ENCODE results near the gene KIAA1671. TPM values are rescaled to one million over a fixed set of nuclear protein-coding genes. Genes with fewer than 3 reads are reported as not detected.

Gene KIAA1671
- total and polyA plus RNA-seq, 2 donors (not counting 1 experiment from before 2014, with no cell fraction given), result 0.01 to 0.02 TPM

DNA sequence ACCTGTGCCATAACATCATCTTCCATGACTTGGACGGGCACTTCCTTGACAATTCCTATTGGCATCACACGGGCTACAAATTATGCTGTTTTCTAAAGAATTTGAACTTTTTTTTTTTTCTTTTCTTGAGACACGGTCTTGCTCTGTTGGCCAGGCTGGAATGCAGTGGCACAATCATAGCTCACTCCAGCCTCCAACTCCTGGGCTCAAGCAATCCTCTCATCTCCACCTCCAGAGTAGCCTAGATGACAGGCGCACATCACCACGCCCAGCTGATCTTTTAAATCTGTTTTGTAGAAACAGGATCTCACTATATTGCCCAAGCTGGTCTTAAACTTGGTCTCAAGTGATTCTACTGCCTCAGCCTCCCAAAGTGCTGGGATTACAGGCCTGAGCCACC is 243.8 kb downstream of the KIAA1671 start:
- ChIA-PET CTCF (no interaction called here), POLR2A (no interaction called here)
- Histone ChIP-seq H3K27me3 (replicated peaks in 1 of 4; ENCODE audit: control extremely low read depth in 1 of 4, control insufficient read depth in 3 of 4, insufficient read depth in 4 of 4, low read length in 3 of 4) (no peaks in the 10 kb centered on the region), H3K4me3 (ENCODE audit: control extremely low read depth in 1 of 5, extremely low read depth in 1 of 5, insufficient read depth in 1 of 5, low read depth in 2 of 5, low read length in 4 of 5) (no peak overlapping the region), H4K20me1 (ENCODE audit: control insufficient read depth, insufficient read depth, low read length, poor library complexity, severe bottlenecking) (no peaks in the 10 kb centered on the region), H3K9me3 (ENCODE audit: control extremely low read depth in 1 of 3, control insufficient read depth in 2 of 3, insufficient read depth in 1 of 3, low read length in 2 of 3) (no peaks in the 10 kb centered on the region), H3K4me2 (replicated peaks; ENCODE audit: low read depth, low read length, poor library complexity, severe bottlenecking) (no peak overlapping the region), H2AFZ (ENCODE audit: insufficient read depth, low read depth, low read length, poor library complexity, severe bottlenecking) (no peak overlapping the region), H3K9ac (ENCODE audit: low read length) (no peak overlapping the region), H3K79me2 (ENCODE audit: control insufficient read depth, insufficient read depth, low read length) (no peaks in the 10 kb centered on the region), H3K36me3 (replicated peaks in 1 of 2; ENCODE audit: control extremely low read depth in 1 of 2, control insufficient read depth in 1 of 2, extremely low read depth in 1 of 2, insufficient read depth in 2 of 2, low read length in 1 of 2) (no peaks in the 10 kb centered on the region), H3K4me1 (ENCODE audit: control insufficient read depth in 2 of 2, insufficient read depth in 2 of 2, low read length in 2 of 2) (no peaks in the 10 kb centered on the region), H3K27ac (ENCODE audit: low read length in 2 of 2) (no peak overlapping the region)
- Mint-ChIP-seq H3K27me3 (peaks cover 14% of the 10 kb centered on the region), H3K9me3 (ENCODE audit: insufficient read depth) (no peaks in the 10 kb centered on the region), H3K4me3 (no peak overlapping the region), H3K27ac (no peak overlapping the region), H3K4me1 (no peaks in the 10 kb centered on the region)
- 91% methylated on average over 5 of the region's 5 CpGs for WGBS (ENCODE audit: insufficient coverage)
- DNase-seq (no peak), ATAC-seq (ENCODE audit: low read depth) (no peak)
- intact Hi-C loops (cut with micrococcal nuclease), result no loop called here
- TF ChIP-seq, protein P1, sequence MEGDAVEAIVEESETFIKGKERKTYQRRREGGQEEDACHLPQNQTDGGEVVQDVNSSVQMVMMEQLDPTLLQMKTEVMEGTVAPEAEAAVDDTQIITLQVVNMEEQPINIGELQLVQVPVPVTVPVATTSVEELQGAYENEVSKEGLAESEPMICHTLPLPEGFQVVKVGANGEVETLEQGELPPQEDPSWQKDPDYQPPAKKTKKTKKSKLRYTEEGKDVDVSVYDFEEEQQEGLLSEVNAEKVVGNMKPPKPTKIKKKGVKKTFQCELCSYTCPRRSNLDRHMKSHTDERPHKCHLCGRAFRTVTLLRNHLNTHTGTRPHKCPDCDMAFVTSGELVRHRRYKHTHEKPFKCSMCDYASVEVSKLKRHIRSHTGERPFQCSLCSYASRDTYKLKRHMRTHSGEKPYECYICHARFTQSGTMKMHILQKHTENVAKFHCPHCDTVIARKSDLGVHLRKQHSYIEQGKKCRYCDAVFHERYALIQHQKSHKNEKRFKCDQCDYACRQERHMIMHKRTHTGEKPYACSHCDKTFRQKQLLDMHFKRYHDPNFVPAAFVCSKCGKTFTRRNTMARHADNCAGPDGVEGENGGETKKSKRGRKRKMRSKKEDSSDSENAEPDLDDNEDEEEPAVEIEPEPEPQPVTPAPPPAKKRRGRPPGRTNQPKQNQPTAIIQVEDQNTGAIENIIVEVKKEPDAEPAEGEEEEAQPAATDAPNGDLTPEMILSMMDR (IDR thresholded peaks at IDR 0.05), result no peak
- TF ChIP-seq EZH2 (IDR thresholded peaks at IDR 0.05; ENCODE audit: borderline replicate concordance, insufficient read depth, low read depth, low read length, poor library complexity, severe bottlenecking), result no peak

DNA sequence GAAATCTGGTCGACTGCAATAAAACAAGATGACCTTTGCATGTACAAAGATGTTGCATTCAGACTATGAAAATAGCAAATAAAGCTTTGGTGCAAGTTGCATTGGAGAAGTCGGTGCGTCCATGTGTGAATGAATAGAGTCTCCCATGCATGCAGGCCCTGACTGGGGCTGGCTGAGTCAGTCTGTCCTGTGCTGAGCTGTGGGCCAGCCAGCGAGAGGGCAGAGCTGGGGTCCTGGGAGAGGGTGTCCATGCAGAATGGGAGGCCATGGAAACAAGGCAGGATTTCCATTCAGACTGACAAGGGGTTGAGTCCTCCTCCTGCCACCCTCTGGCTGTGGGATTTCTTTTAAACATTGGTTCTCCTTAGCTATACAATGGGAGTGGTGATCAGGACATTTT is 244.8 kb downstream of the KIAA1671 start:
- WGBS (ENCODE audit: insufficient coverage), result 93% methylated on average over 4 of the region's 4 CpGs
- H3K4me3 Mint-ChIP-seq, result no peak overlapping the region
- Histone ChIP-seq H4K20me1 (ENCODE audit: control insufficient read depth, insufficient read depth, low read length, poor library complexity, severe bottlenecking) (no peaks in the 10 kb centered on the region), H3K27ac (ENCODE audit: low read length in 2 of 2) (no peak overlapping the region), H3K4me3 (ENCODE audit: control extremely low read depth in 1 of 5, extremely low read depth in 1 of 5, insufficient read depth in 1 of 5, low read depth in 2 of 5, low read length in 4 of 5) (no peak overlapping the region), H3K79me2 (ENCODE audit: control insufficient read depth, insufficient read depth, low read length) (no peaks in the 10 kb centered on the region), H2AFZ (ENCODE audit: insufficient read depth, low read depth, low read length, poor library complexity, severe bottlenecking) (no peak overlapping the region), H3K9me3 (ENCODE audit: control extremely low read depth in 1 of 3, control insufficient read depth in 2 of 3, insufficient read depth in 1 of 3, low read length in 2 of 3) (no peaks in the 10 kb centered on the region), H3K4me2 (replicated peaks; ENCODE audit: low read depth, low read length, poor library complexity, severe bottlenecking) (no peak overlapping the region), H3K9ac (ENCODE audit: low read length) (no peak overlapping the region), H3K27me3 (replicated peaks in 1 of 4; ENCODE audit: control extremely low read depth in 1 of 4, control insufficient read depth in 3 of 4, insufficient read depth in 4 of 4, low read length in 3 of 4) (no peaks in the 10 kb centered on the region), H3K36me3 (replicated peaks in 1 of 2; ENCODE audit: control extremely low read depth in 1 of 2, control insufficient read depth in 1 of 2, extremely low read depth in 1 of 2, insufficient read depth in 2 of 2, low read length in 1 of 2) (no peaks in the 10 kb centered on the region), H3K4me1 (ENCODE audit: control insufficient read depth in 2 of 2, insufficient read depth in 2 of 2, low read length in 2 of 2) (no peaks in the 10 kb centered on the region)
- peaks cover 16% of the 10 kb centered on the region for H3K27me3 Mint-ChIP-seq
- DNase-seq, result no peak
- TF ChIP-seq, protein P1 (IDR thresholded peaks at IDR 0.05), result no peak
- TF ChIP-seq EZH2 (IDR thresholded peaks at IDR 0.05; ENCODE audit: borderline replicate concordance, insufficient read depth, low read depth, low read length, poor library complexity, severe bottlenecking), result no peak
- no peak overlapping the region for H3K27ac Mint-ChIP-seq
- ATAC-seq (ENCODE audit: low read depth), result no peak
- H3K9me3 Mint-ChIP-seq (ENCODE audit: insufficient read depth), result no peaks in the 10 kb centered on the region
- intact Hi-C loops (cut with micrococcal nuclease), result no loop called here
- POLR2A ChIA-PET, result no interaction called here
- CTCF ChIA-PET, result no interaction called here
- H3K4me1 Mint-ChIP-seq, result no peaks in the 10 kb centered on the region
